Thoracic aorta (tissue), 2 donors: ENCODE measurements around the gene ACKR3. TPM values are rescaled to one million over a fixed set of nuclear protein-coding genes. Genes with fewer than 3 reads are reported as not detected.

ENCODE experiments used
- ATAC-seq: fragments of 150-250 bp; one replicate; pipeline ENCODE4 v1.8.0; 2017; ENCODE audit warnings: low read depth; ENCODE audit not compliant: insufficient number of reproducible peaks, low FRiP score
- DNase-seq: peaks from one replicate; pipeline ENCODE4 v3.0.0-alpha.2; 2020; ENCODE audit warnings: low spot score
- H3K27ac ChIP-seq, 2 donors: fragments of 200-600 bp; sonication (generic); 1 replicate in 1 of 2; 2 replicates in 1 of 2; pipeline ENCODE4 v1.5.1; 2016; ENCODE audit warnings: mild to moderate bottlenecking in 2 of 2, moderate library complexity in 2 of 2
- H3K27me3 ChIP-seq: fragments of 200-600 bp; sonication (generic); replicated peaks from 2 replicates; pipeline ENCODE4 v1.6.0; 2016; ENCODE audit warnings: mild to moderate bottlenecking; ENCODE audit not compliant: insufficient read depth
- H3K36me3 ChIP-seq: fragments of 200-600 bp; sonication (generic); one replicate; pipeline ENCODE4 v1.5.1; 2016
- H3K4me1 ChIP-seq, 2 donors: fragments of 200-600 bp; sonication (generic); 1 replicate in 1 of 2; 2 replicates in 1 of 2; pipeline versions ENCODE4 v1.5.1 to v1.6.0; 2016; ENCODE audit warnings: low read depth in 2 of 2, mild to moderate bottlenecking in 1 of 2; ENCODE audit not compliant: control insufficient read depth in 1 of 2
- H3K4me3 ChIP-seq: fragments of 200-600 bp; sonication (generic); 2 replicates; pipeline ENCODE4 v1.5.1; 2016; ENCODE audit warnings: mild to moderate bottlenecking
- H3K9me3 ChIP-seq: fragments of 200-600 bp; sonication (generic); 2 replicates; pipeline ENCODE4 v1.5.1; 2016
- CTCF ChIP-seq: fragments of 200-600 bp; sonication (generic); IDR thresholded peaks from one replicate; pipeline ENCODE4 v1.5.1; 2019; ENCODE audit warnings: antibody characterized with exemption
- total RNA-seq, 2 donors: library from RNA; depleted of rRNA; stranded (reverse); fragments of >200 nt; gene quantifications; one replicate each; pipeline versions ENCODE4 v1.1.0 to v1.2.3, GENCODE V29; 2016

The ACKR3 gene
- total RNA-seq, 2 donors from 2014 or later, result 68.8 to 68.9 TPM

- Histone ChIP-seq H3K4me1 (peaks cover 29 to 57% of the 10 kb centered on the region in 2 donors), H3K9me3 (no peaks in the 10 kb centered on the region), H3K36me3 (no peaks in the 10 kb centered on the region), H3K27ac (peak overlapping the region; percentile 91 to 97), H3K27me3 (no peaks in the 10 kb centered on the region), H3K4me3 (peak overlapping the region; percentile 75)
- no peak for DNase-seq
- no peak for TF ChIP-seq CTCF
- no peak for ATAC-seq
Observed at GRCh38 chr2:236568922-236569572, 578 bp upstream of the ACKR3 start.

- no peak for ATAC-seq
- Histone ChIP-seq H3K27me3 (no peaks in the 10 kb centered on the region), H3K36me3 (no peaks in the 10 kb centered on the region), H3K27ac (peak overlapping the region; percentile 91 to 97), H3K9me3 (no peaks in the 10 kb centered on the region), H3K4me3 (peak overlapping the region; percentile 75), H3K4me1 (peaks cover 32 to 69% of the 10 kb centered on the region in 2 donors)
- DNase-seq, result no peak
- TF ChIP-seq CTCF, result no peak
Observed at GRCh38 chr2:236570081-236570868, 650 bp downstream of the ACKR3 start.

- H3K36me3 ChIP-seq, result no peaks in the 10 kb centered on the region
- ATAC-seq, result no peak
- no peak for TF ChIP-seq CTCF
- H3K4me3 ChIP-seq, result peak overlapping the region; percentile 75
- H3K27ac ChIP-seq, result peak overlapping the region; percentile 91 to 97
- no peak for DNase-seq
- no peaks in the 10 kb centered on the region for H3K27me3 ChIP-seq
- H3K4me1 ChIP-seq, result peaks cover 36 to 72% of the 10 kb centered on the region in 2 donors
- no peaks in the 10 kb centered on the region for H3K9me3 ChIP-seq
Observed at GRCh38 chr2:236571145-236571544, 1.5 kb downstream of the ACKR3 start.

- peak overlapping the region; percentile 75 for H3K4me3 ChIP-seq
- TF ChIP-seq CTCF, result no peak
- peaks cover 30 to 72% of the 10 kb centered on the region in 2 donors for H3K4me1 ChIP-seq
- no peaks in the 10 kb centered on the region for H3K9me3 ChIP-seq
- ATAC-seq (no peak), DNase-seq (no peak)
- H3K36me3 ChIP-seq, result no peaks in the 10 kb centered on the region
- H3K27ac ChIP-seq, result peak overlapping the region in 1 of 2 donors; percentile 97
- no peaks in the 10 kb centered on the region for H3K27me3 ChIP-seq
Observed at GRCh38 chr2:236572482-236572881, 2.9 kb downstream of the ACKR3 start.
